Hepatocyte (in vitro differentiated cells): ENCODE data around the gene GPR37L1. TPM values are rescaled to one million over a fixed set of nuclear protein-coding genes. Genes with fewer than 3 reads are reported as not detected.

Source experiments
- DNase-seq: peaks from one replicate; pipeline ENCODE4 v3.0.0-alpha.2; 2016; ENCODE audit warnings: low spot score
- H2AFZ ChIP-seq: fragments of 200-600 bp; sonication (generic); 2 replicates; pipeline ENCODE4 v1.6.0; 2016; ENCODE audit warnings: antibody characterized with exemption, mild to moderate bottlenecking
- H3K27ac ChIP-seq: fragments of 200-600 bp; sonication (generic); 2 replicates; pipeline ENCODE4 v1.5.1; 2016; ENCODE audit warnings: mild to moderate bottlenecking
- H3K27me3 ChIP-seq: fragments of 200-600 bp; sonication (generic); 2 replicates; pipeline ENCODE4 v1.6.1; 2016
- H3K36me3 ChIP-seq: fragments of 200-600 bp; sonication (generic); replicated peaks from 2 replicates; pipeline ENCODE4 v1.5.1; 2016; ENCODE audit warnings: low read depth; ENCODE audit not compliant: insufficient read depth
- H3K4me1 ChIP-seq: fragments of 200-600 bp; sonication (generic); 2 replicates; pipeline ENCODE4 v1.5.1; 2016; ENCODE audit warnings: mild to moderate bottlenecking, moderate library complexity; ENCODE audit not compliant: insufficient read depth
- H3K4me2 ChIP-seq: fragments of 200-600 bp; sonication (generic); 2 replicates; pipeline ENCODE4 v1.6.0; 2016
- H3K4me3 ChIP-seq: fragments of 200-600 bp; sonication (generic); 2 replicates; pipeline ENCODE4 v1.5.1; 2016; ENCODE audit warnings: mild to moderate bottlenecking
- H3K79me2 ChIP-seq: fragments of 200-600 bp; sonication (generic); 2 replicates; pipeline ENCODE4 v1.6.0; 2017; ENCODE audit warnings: mild to moderate bottlenecking
- H3K9me2 ChIP-seq: fragments of 200-600 bp; sonication (generic); replicated peaks from 2 replicates; pipeline ENCODE4 v1.6.0; 2017; ENCODE audit warnings: mild to moderate bottlenecking; ENCODE audit not compliant: insufficient read depth
- H3K9me3 ChIP-seq: fragments of 200-600 bp; sonication (generic); 2 replicates; pipeline ENCODE4 v1.5.1; 2016; ENCODE audit warnings: low read depth, mild to moderate bottlenecking
- H4K20me1 ChIP-seq: fragments of 200-600 bp; sonication (generic); 2 replicates; pipeline ENCODE4 v1.6.0; 2016; ENCODE audit warnings: mild to moderate bottlenecking; ENCODE audit not compliant: insufficient read depth, poor library complexity, severe bottlenecking
- CTCF ChIP-seq: fragments of 200-600 bp; sonication (generic); IDR thresholded peaks from 2 replicates; pipeline ENCODE4 v1.5.1; 2016; ENCODE audit warnings: antibody characterized with exemption, mild to moderate bottlenecking; ENCODE audit not compliant: poor library complexity
- EZH2 ChIP-seq: fragments of 200-600 bp; sonication (generic); IDR thresholded peaks from 2 replicates; pipeline ENCODE4 v1.6.1; 2016; ENCODE audit warnings: antibody characterized with exemption, mild to moderate bottlenecking, borderline replicate concordance
- EZH2phosphoT487 ChIP-seq: fragments of 200-600 bp; sonication (generic); IDR thresholded peaks from one replicate; pipeline ENCODE4 v1.6.1; 2018; ENCODE audit warnings: antibody characterized with exemption, mild to moderate bottlenecking, low read depth, moderate library complexity; ENCODE audit not compliant: unreplicated experiment, severe bottlenecking
- WGBS: methylation state at CpG from one replicate; pipeline ENCODE4 v1.1.6; 2016; ENCODE audit warnings: low lambda C conversion rate; ENCODE audit errors: missing lambda C conversion rate; 5-methylcytosine and 5-hydroxymethylcytosine counted together
- polyA plus RNA-seq: library from polyadenylated mRNA; unstranded; fragments of >200 nt; fragmentation: Nextera tagmentation; extraction: Ambion mirVana; gene quantifications from 2 replicates; pipeline ENCODE4 v1.2.1, GENCODE V29; 2016
- total RNA-seq: library from RNA; depleted of rRNA; stranded (reverse); fragments of >200 nt; gene quantifications from 2 replicates; pipeline ENCODE4 v1.2.3, GENCODE V29; 2014

The GPR37L1 gene
- total and polyA plus RNA-seq, 2 experiments from 2014 or later, result 0.39 TPM; not detected in 1

GRCh38 chr1:202150602-202151001, 27.9 kb downstream of the GPR37L1 start:
- WGBS, result 86% methylated on average over 8 of the region's 8 CpGs
- no peak overlapping the region for H3K27ac ChIP-seq
- H3K4me2 ChIP-seq, result no peak overlapping the region
- DNase-seq, result peak; percentile 2
- no peaks in the 10 kb centered on the region for H3K9me3 ChIP-seq
- no peaks in the 10 kb centered on the region for H4K20me1 ChIP-seq
- no peaks in the 10 kb centered on the region for H3K27me3 ChIP-seq
- H3K9me2 ChIP-seq, result no peaks in the 10 kb centered on the region
- H3K4me1 ChIP-seq, result no peaks in the 10 kb centered on the region
- H2AFZ ChIP-seq, result no peak overlapping the region
- TF ChIP-seq CTCF (no peak), EZH2 (no peak), EZH2phosphoT487 (no peak)
- no peaks in the 10 kb centered on the region for H3K79me2 ChIP-seq
- no peak overlapping the region for H3K4me3 ChIP-seq
- H3K36me3 ChIP-seq, result no peaks in the 10 kb centered on the region

GRCh38 chr1:202151045-202151444, 28.3 kb downstream of the GPR37L1 start:
- no peak overlapping the region for H2AFZ ChIP-seq
- H3K4me3 ChIP-seq, result no peak overlapping the region
- no peak for DNase-seq
- no peak overlapping the region for H3K27ac ChIP-seq
- no peak overlapping the region for H3K4me2 ChIP-seq
- H3K9me3 ChIP-seq, result no peaks in the 10 kb centered on the region
- WGBS, result 89% methylated on average over 2 of the region's 2 CpGs
- H3K79me2 ChIP-seq, result no peaks in the 10 kb centered on the region
- H3K4me1 ChIP-seq, result no peaks in the 10 kb centered on the region
- no peaks in the 10 kb centered on the region for H3K9me2 ChIP-seq
- H4K20me1 ChIP-seq, result no peaks in the 10 kb centered on the region
- TF ChIP-seq EZH2 (no peak), EZH2phosphoT487 (no peak), CTCF (no peak)
- no peaks in the 10 kb centered on the region for H3K27me3 ChIP-seq
- H3K36me3 ChIP-seq, result no peaks in the 10 kb centered on the region

GRCh38 chr1:202152399-202152798, 29.7 kb downstream of the GPR37L1 start:
- TF ChIP-seq CTCF (no peak), EZH2phosphoT487 (no peak), EZH2 (no peak)
- Histone ChIP-seq H3K27me3 (no peaks in the 10 kb centered on the region), H3K9me2 (no peaks in the 10 kb centered on the region), H4K20me1 (no peaks in the 10 kb centered on the region), H3K4me2 (no peak overlapping the region), H3K27ac (no peak overlapping the region), H3K36me3 (no peaks in the 10 kb centered on the region), H3K9me3 (no peaks in the 10 kb centered on the region), H2AFZ (no peak overlapping the region), H3K4me1 (no peaks in the 10 kb centered on the region), H3K4me3 (no peak overlapping the region), H3K79me2 (no peaks in the 10 kb centered on the region)
- 85% methylated on average over 10 of the region's 10 CpGs for WGBS
- no peak for DNase-seq

- TF ChIP-seq EZH2phosphoT487, result no peak
- no peak for TF ChIP-seq EZH2
- no peak for TF ChIP-seq CTCF
- Histone ChIP-seq H3K4me3 (no peak overlapping the region), H3K4me2 (no peak overlapping the region), H2AFZ (no peak overlapping the region), H4K20me1 (no peaks in the 10 kb centered on the region), H3K36me3 (no peaks in the 10 kb centered on the region), H3K27me3 (no peaks in the 10 kb centered on the region), H3K9me2 (no peaks in the 10 kb centered on the region), H3K27ac (no peak overlapping the region), H3K79me2 (no peaks in the 10 kb centered on the region), H3K9me3 (no peaks in the 10 kb centered on the region), H3K4me1 (no peaks in the 10 kb centered on the region)
- WGBS, result 84% methylated on average over 4 of the region's 4 CpGs
- no peak for DNase-seq
Measured at GRCh38 chr1:202153284-202153683, 30.6 kb downstream of the GPR37L1 start.
